Measurements from ENCODE around the gene EXOC6.

- TF ChIP-seq CTCF (IDR thresholded peaks at IDR 0.05) = peak in 1 of 7 experiments; percentile 18
- no peak for TF ChIP-seq POLR2A (IDR thresholded peaks at IDR 0.05)
- TF ChIP-seq EP300 (IDR thresholded peaks at IDR 0.05) = no peak
- TF ChIP-seq POLR2AphosphoS5 (IDR thresholded peaks at IDR 0.05) = no peak
Observed at GRCh38 chr10:92839191-92840085, 8.9 kb upstream of the EXOC6 start.
